Measurements from ENCODE around the gene OR2A5. TPM values are rescaled to one million over a fixed set of nuclear protein-coding genes. Genes with fewer than 3 reads are reported as not detected.
A peak's percentile ranks its signal among the peaks of the same experiment; 100 is the strongest.

Gene OR2A5
- total RNA-seq, 1 donor: not detected

DNA sequence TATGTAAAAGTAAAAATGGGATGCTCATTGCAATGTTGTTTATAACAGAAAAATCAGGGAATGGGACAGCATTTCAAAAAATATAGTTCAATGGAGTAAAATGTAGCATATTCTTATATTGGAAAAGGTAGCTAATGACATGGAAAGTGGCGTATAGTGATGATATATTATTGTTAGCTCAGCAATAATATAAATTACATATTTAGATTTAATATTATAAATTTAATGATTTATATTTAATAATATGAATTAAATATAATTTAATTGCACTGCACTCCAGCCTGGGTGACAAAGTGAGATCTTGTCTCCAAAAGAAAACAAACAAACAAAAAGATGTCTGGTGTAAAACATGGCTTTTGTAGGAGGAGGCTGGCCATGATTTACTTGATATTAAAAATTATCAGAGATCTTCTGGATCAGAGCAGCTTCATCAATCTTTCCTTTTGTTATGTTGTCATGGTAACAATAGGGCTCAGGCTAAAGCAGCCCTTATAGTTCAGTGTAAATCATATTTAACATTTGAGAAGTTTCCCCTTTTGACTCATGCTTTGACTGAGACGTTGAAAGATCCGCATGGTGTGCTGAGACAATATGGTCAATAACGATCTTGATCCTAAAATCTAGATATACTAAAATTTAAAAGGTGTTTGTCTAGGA lies 25.4 kb upstream of the OR2A5 start:
- DNase-seq (ENCODE audit: low read depth): no peak
- TF ChIP-seq, protein P1, sequence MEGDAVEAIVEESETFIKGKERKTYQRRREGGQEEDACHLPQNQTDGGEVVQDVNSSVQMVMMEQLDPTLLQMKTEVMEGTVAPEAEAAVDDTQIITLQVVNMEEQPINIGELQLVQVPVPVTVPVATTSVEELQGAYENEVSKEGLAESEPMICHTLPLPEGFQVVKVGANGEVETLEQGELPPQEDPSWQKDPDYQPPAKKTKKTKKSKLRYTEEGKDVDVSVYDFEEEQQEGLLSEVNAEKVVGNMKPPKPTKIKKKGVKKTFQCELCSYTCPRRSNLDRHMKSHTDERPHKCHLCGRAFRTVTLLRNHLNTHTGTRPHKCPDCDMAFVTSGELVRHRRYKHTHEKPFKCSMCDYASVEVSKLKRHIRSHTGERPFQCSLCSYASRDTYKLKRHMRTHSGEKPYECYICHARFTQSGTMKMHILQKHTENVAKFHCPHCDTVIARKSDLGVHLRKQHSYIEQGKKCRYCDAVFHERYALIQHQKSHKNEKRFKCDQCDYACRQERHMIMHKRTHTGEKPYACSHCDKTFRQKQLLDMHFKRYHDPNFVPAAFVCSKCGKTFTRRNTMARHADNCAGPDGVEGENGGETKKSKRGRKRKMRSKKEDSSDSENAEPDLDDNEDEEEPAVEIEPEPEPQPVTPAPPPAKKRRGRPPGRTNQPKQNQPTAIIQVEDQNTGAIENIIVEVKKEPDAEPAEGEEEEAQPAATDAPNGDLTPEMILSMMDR (IDR thresholded peaks at IDR 0.05; ENCODE audit: insufficient read depth, low read length): no peak
- H3K4me3 ChIP-seq (ENCODE audit: low read depth, low read length): no peak overlapping the region

DNA sequence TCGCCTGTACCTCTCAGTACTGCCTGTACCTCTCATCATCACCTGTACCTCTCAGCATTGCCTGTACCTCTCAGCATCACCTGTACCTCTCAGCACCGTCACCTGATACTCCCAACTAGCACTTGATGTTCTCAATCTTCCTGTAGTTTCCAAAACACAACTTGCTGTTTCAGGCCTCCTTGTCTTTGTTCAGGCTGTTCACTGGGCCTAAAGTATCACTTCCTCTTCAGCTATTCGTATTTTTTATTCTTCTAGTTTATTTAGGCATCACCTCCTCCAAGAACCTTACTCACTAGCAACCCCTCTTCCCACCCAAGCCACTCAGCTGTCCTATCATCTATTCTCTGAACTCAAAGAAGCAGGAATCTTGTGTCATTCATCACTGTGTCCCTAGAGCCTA lies 24.5 kb upstream of the OR2A5 start:
- no peak overlapping the region for H3K4me3 ChIP-seq (ENCODE audit: low read depth, low read length)
- TF ChIP-seq, protein P1 (IDR thresholded peaks at IDR 0.05; ENCODE audit: insufficient read depth, low read length): no peak
- DNase-seq (ENCODE audit: low read depth): no peak

DNA sequence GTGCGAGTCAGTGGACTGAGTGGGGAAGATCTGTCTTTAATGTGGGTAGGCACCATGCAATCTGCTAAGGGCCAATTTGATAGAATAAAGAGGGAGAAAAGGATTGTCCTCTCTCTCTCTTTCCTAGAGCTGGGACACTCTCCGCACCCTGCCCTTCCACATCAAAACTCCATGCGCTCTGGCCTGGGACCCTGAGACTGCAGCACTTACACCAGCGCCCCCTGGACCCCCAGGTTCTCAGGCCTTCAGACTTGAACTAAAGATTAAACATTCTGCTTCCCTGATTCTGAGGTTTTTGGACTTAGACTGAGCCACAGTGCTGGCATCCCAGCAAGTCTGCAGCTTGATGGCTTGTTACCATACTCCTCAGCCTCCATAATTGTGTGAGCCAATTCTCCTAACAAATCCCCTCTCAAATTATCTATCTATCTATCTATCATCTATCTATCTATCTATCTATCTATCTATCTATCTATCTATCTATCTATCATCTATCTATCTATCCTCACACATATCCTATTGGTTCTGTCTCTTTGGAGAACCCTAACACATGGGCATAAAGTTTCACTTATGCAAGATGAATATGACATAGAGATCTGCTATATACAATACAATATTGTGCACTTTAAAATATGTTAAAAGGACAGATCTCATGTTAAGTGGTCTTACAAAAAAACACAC lies 22.4 kb upstream of the OR2A5 start:
- no peak for DNase-seq (ENCODE audit: low read depth)
- H3K4me3 ChIP-seq (ENCODE audit: low read depth, low read length): no peak overlapping the region
- TF ChIP-seq, protein P1 (IDR thresholded peaks at IDR 0.05; ENCODE audit: insufficient read depth, low read length): no peak

DNA sequence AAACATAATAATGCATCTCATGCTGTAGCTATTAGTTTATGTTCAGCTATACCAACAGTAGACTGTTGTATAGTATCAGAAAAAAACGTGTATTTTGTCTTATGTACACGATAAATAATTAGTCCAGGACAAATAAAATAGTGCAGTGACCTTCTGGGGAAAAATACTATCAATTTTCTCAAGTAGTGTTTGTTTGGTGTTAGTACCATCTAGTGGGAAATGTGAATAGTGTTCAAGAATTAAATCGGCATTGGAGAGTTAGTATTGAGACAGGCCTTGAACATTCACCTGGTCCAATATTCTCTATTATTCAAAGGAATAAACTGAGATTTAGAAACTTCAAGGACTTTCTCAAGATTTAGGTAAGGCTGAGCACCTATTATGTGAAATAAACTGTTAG lies 21.7 kb upstream of the OR2A5 start:
- TF ChIP-seq, protein P1 (IDR thresholded peaks at IDR 0.05; ENCODE audit: insufficient read depth, low read length): peak; percentile 59
- peak; percentile 65 for DNase-seq (ENCODE audit: low read depth)
- no peak overlapping the region for H3K4me3 ChIP-seq (ENCODE audit: low read depth, low read length)

DNA sequence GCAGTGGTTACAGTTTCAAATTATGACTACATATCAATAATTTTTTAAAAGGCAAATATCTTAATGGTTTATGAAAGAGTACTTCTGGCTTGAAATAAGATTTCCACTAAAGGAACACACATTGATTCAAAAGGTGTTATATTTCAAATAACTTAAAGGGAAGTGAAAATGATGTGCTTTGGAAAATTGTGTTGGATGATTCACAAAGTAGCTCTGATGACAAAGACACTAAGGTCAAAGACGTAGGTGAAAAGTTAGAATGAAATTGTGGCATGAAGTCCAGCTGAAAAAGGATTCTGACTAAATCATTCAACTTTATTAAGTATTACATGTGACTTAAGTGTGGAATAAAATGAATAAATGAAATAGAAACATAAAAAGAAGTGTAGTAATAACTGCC lies 20.8 kb upstream of the OR2A5 start:
- no peak for DNase-seq (ENCODE audit: low read depth)
- no peak overlapping the region for H3K4me3 ChIP-seq (ENCODE audit: low read depth, low read length)
- TF ChIP-seq, protein P1 (IDR thresholded peaks at IDR 0.05; ENCODE audit: insufficient read depth, low read length): no peak

DNA sequence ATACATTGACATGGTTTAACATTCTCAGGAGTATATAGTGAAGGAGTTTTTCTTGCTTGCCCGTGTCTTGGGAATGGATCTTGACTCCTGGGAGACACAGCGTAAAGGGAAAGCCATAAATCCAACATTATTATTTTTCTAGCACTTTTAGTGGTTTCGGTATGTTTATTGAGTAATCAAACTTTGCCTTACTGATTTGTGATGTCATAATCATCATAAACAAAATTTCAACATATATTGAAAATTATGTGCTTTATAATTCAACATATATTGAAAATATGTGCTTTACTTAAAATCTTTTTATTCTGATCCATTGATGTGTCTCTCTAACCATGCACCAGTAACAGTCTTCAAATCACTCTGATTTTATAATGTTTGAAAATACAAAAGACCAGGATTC lies 20.2 kb upstream of the OR2A5 start:
- H3K4me3 ChIP-seq (ENCODE audit: low read depth, low read length): no peak overlapping the region
- TF ChIP-seq, protein P1 (IDR thresholded peaks at IDR 0.05; ENCODE audit: insufficient read depth, low read length): no peak
- DNase-seq (ENCODE audit: low read depth): no peak

All from fibroblast of the aortic adventitia (primary cell).